ENCODE data around the gene SULT1C2. TPM values are rescaled to one million over a fixed set of nuclear protein-coding genes. Genes with fewer than 3 reads are reported as not detected.

SULT1C2 gene
- total and polyA plus RNA-seq, 2 of the 13 experiments (the other 11 are each of a cell fraction or from before 2014, with no cell fraction given) = 4.0 to 6.2 TPM

DNA sequence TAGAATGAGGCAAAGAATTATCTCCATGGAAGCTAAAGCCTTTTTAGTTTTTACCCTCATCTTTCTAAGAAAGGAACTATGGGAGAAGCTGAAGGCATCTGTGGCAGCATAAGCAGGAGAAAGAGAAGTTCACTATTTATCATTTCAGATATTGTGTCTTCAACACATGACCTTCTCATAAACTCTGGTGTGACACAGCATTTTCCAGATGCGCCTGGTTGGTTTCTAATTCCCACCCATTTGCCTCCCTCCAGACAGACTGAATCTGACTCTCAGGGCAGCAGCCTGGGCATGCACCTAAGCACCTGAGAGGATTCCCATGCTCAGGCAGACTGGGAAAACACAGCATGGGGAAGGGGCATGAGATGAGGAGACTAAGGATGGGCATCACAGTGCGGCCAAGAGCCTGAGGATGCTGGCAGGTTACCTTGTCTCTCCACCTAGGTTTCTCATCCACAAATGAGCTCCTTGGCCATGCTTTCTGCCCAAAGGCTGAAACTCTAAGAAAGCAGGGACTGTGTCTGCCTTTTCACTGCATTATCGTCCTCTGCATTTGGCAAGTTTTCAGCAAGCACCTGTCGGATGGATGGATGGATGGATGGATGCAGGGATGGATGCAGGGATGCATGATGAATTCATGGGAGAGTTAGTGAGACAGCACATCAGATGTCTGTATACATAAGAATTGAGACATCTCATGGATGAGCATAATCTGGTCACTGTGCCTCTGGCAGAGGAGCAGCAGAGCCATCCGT lies 60.3 kb downstream of the SULT1C2 start:
- Histone ChIP-seq H3K4me3 (replicated peaks in 1 of 3; ENCODE audit: insufficient read depth in 1 of 3, low read depth in 2 of 3, low read length in 3 of 3) (no peak overlapping the region), H3K36me3 (replicated peaks in 1 of 2; ENCODE audit: control insufficient read depth in 1 of 2, insufficient read depth in 2 of 2, low read length in 2 of 2) (no peaks in the 10 kb centered on the region), H3K79me2 (ENCODE audit: insufficient read depth, low read length) (no peaks in the 10 kb centered on the region), H3K9ac (ENCODE audit: insufficient read depth, low read depth, low read length) (no peak overlapping the region), H3K4me1 (ENCODE audit: insufficient read depth, low read length) (no peaks in the 10 kb centered on the region), H3K27me3 (ENCODE audit: control insufficient read depth in 1 of 2, insufficient read depth in 2 of 2, low read length in 2 of 2) (no peaks in the 10 kb centered on the region; a peak in 2 of 5 replicates), H3K4me2 (ENCODE audit: low read depth, low read length) (no peak overlapping the region), H4K20me1 (ENCODE audit: insufficient read depth, low read length) (no peaks in the 10 kb centered on the region), H3K27ac (ENCODE audit: extremely low read length, insufficient read depth, low read length) (no peak overlapping the region), H3K9me3 (ENCODE audit: low read length) (no peaks in the 10 kb centered on the region), H2AFZ (ENCODE audit: low read length) (no peak overlapping the region)
- no TSS peak for BruUV-seq (replicated peaks)
- intact Hi-C loops (cut with micrococcal nuclease; ENCODE audit: unreplicated experiment) (no loop called here), in situ Hi-C loops (cut with HindIII; ENCODE audit: extremely low pct_ligation_motif_present, low pct_unique_long_range_greater_than_20kb) (loop anchor here (5.0 kb wide), 1 partner anchor 233 kb away; no protein-coding TSS in a partner anchor)
- 58% methylated on average over 5 of the region's 5 CpGs for WGBS (ENCODE audit: low lambda C conversion rate)
- ChIA-PET CTCF (ENCODE audit: low intra/inter-chr PET ratio, low total read pairs) (interaction anchor here (1.0 to 2.3 kb wide), 3 partner anchors 52 to 287 kb away, joined by 7 to 23 read pairs (median 9); no protein-coding TSS in a partner anchor), POLR2A (no interaction called here)
- TF ChIP-seq RFX1 (IDR thresholded peaks at IDR 0.05) = no peak
- DNase-seq (ENCODE audit: low spot score) = no peak
- FAIRE-seq = no peak
- ATAC-seq = no peak

- in situ Hi-C loops (cut with HindIII; ENCODE audit: extremely low pct_ligation_motif_present, low pct_unique_long_range_greater_than_20kb) (loop anchor here (5.0 kb wide), 1 partner anchor 233 kb away; no protein-coding TSS in a partner anchor), intact Hi-C loops (cut with micrococcal nuclease; ENCODE audit: unreplicated experiment) (no loop called here)
- 0% methylated on average over 2 of the region's 2 CpGs for WGBS (ENCODE audit: low lambda C conversion rate)
- Histone ChIP-seq H3K79me2 (ENCODE audit: insufficient read depth, low read length) (no peaks in the 10 kb centered on the region), H3K4me3 (replicated peaks in 1 of 3; ENCODE audit: insufficient read depth in 1 of 3, low read depth in 2 of 3, low read length in 3 of 3) (no peak overlapping the region), H3K4me2 (ENCODE audit: low read depth, low read length) (no peak overlapping the region), H3K4me1 (ENCODE audit: insufficient read depth, low read length) (no peaks in the 10 kb centered on the region), H2AFZ (ENCODE audit: low read length) (no peak overlapping the region), H3K27ac (ENCODE audit: extremely low read length, insufficient read depth, low read length) (no peak overlapping the region), H3K36me3 (replicated peaks in 1 of 2; ENCODE audit: control insufficient read depth in 1 of 2, insufficient read depth in 2 of 2, low read length in 2 of 2) (no peaks in the 10 kb centered on the region), H4K20me1 (ENCODE audit: insufficient read depth, low read length) (no peaks in the 10 kb centered on the region), H3K9me3 (ENCODE audit: low read length) (no peaks in the 10 kb centered on the region), H3K9ac (ENCODE audit: insufficient read depth, low read depth, low read length) (no peak overlapping the region), H3K27me3 (ENCODE audit: control insufficient read depth in 1 of 2, insufficient read depth in 2 of 2, low read length in 2 of 2) (peaks cover 0 to 1% of the 10 kb centered on the region in 2 experiments; a peak in 2 of 5 replicates)
- TF ChIP-seq HIVEP1 (CRISPR knock-in tag; IDR thresholded peaks at IDR 0.05) (no peak), NFE2L2 (IDR thresholded peaks at IDR 0.05; ENCODE audit: low read length) (no peak), MED1 (CRISPR knock-in tag; IDR thresholded peaks at IDR 0.05) (no peak), ZNF264 (CRISPR knock-in tag; IDR thresholded peaks at IDR 0.05) (no peak), CCDC6 (CRISPR knock-in tag; IDR thresholded peaks at IDR 0.05) (no peak), JUNB (CRISPR knock-in tag; IDR thresholded peaks at IDR 0.05; ENCODE audit: borderline replicate concordance) (no peak), ZKSCAN8 (CRISPR knock-in tag; IDR thresholded peaks at IDR 0.05; ENCODE audit: borderline replicate concordance) (no peak)
- TF ChIP-seq, protein P1, sequence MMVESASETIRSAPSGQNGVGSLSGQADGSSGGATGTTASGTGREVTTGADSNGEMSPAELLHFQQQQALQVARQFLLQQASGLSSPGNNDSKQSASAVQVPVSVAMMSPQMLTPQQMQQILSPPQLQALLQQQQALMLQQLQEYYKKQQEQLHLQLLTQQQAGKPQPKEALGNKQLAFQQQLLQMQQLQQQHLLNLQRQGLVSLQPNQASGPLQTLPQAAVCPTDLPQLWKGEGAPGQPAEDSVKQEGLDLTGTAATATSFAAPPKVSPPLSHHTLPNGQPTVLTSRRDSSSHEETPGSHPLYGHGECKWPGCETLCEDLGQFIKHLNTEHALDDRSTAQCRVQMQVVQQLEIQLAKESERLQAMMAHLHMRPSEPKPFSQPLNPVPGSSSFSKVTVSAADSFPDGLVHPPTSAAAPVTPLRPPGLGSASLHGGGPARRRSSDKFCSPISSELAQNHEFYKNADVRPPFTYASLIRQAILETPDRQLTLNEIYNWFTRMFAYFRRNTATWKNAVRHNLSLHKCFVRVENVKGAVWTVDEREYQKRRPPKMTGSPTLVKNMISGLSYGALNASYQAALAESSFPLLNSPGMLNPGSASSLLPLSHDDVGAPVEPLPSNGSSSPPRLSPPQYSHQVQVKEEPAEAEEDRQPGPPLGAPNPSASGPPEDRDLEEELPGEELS (CRISPR knock-in tag; IDR thresholded peaks at IDR 0.05) = no peak
- ChIA-PET POLR2A (no interaction called here), CTCF (ENCODE audit: low intra/inter-chr PET ratio, low total read pairs) (interaction anchor here (1.0 to 2.3 kb wide), 4 partner anchors 51 to 287 kb away, joined by 7 to 23 read pairs (median 12); no protein-coding TSS in a partner anchor)
- ATAC-seq (no peak), FAIRE-seq (no peak), DNase-seq (ENCODE audit: low spot score) (no peak)
- no TSS peak for BruUV-seq (replicated peaks)
Observed at GRCh38 chr2:108349571-108349928, 60.9 kb downstream of the SULT1C2 start.
